Measurements from ENCODE around the gene PRR5L. TPM values are rescaled to one million over a fixed set of nuclear protein-coding genes. Genes with fewer than 3 reads are reported as not detected.

The PRR5L gene
- total and polyA plus RNA-seq, 9 donors = 5.9 to 56.3 (median 22.1) TPM

DNA sequence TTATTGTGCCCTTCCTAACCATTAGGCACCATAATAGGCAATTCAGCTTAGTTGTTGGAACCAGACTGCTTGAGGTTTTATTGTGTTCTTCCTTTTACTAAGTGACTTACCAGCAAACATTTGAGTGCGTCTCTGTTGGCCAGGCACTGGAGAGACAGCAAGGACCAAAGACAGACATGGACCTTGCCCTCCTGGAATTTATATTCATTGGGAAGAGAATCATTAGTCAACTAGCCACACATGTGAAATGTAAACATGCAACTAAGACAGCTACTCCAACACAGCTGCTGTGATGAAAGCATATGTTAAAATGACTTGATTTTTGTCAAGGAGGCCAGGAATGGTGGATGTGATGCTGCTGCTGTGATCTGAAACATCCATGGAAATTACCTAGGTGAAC lies 107.6 kb downstream of the PRR5L start:
- Histone ChIP-seq H3K4me1 (ENCODE audit: insufficient read depth) (no peaks in the 10 kb centered on the region), H3K9me3 (no peaks in the 10 kb centered on the region), H3K36me3 (no peaks in the 10 kb centered on the region), H3K27ac (no peak overlapping the region), H3K4me3 (no peak overlapping the region), H3K27me3 (no peaks in the 10 kb centered on the region)
- no peak for TF ChIP-seq EP300 (IDR thresholded peaks at IDR 0.05)
- no peak for TF ChIP-seq POLR2A (IDR thresholded peaks at IDR 0.05)
- TF ChIP-seq CTCF (IDR thresholded peaks at IDR 0.05) = no peak
- intact Hi-C loops (cut with DNase I) = no loop called here
- DNase-seq = no peak
- 96 to 100% (median 97%) methylated on average over 1 of the region's 1 CpG for WGBS, 3 donors

DNA sequence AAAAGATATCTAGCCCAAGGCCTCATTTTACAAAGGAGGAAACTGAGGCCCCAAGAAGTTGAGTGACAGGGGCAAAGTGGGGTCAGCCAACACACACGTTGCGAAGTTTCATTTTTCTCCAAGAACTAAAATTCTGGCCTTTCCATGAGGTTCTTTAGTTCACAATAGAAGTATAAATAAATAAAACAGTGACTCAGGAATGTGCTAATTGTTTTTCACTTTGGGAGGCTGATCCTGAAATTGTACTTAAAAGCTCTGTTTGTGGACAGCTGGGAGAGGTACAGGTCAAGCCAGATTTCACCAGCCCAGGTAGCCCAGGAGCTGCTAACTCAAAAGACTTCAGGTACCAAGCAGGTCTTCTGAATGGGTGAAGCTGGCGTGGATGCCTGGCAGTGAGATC lies 108.7 kb downstream of the PRR5L start:
- no peak overlapping the region for H3K27ac ChIP-seq
- intact Hi-C loops (cut with DNase I) = no loop called here
- H3K27me3 ChIP-seq = no peaks in the 10 kb centered on the region
- WGBS, 3 donors = 55 to 60% (median 59%) methylated on average over 3 of the region's 3 CpGs
- H3K9me3 ChIP-seq = no peaks in the 10 kb centered on the region
- H3K4me3 ChIP-seq = no peak overlapping the region
- TF ChIP-seq CTCF (IDR thresholded peaks at IDR 0.05) = no peak
- TF ChIP-seq EP300 (IDR thresholded peaks at IDR 0.05) = no peak
- TF ChIP-seq POLR2A (IDR thresholded peaks at IDR 0.05) = no peak
- no peak for DNase-seq
- H3K4me1 ChIP-seq (ENCODE audit: insufficient read depth) = no peaks in the 10 kb centered on the region
- no peaks in the 10 kb centered on the region for H3K36me3 ChIP-seq

- no peaks in the 10 kb centered on the region for H3K4me1 ChIP-seq (ENCODE audit: insufficient read depth)
- no peaks in the 10 kb centered on the region for H3K36me3 ChIP-seq
- H3K27me3 ChIP-seq = no peaks in the 10 kb centered on the region
- DNase-seq = no peak
- no peak overlapping the region for H3K27ac ChIP-seq
- intact Hi-C loops (cut with DNase I) = no loop called here
- WGBS, 3 donors = 56 to 65% (median 60%) methylated on average over 5 of the region's 5 CpGs
- no peak overlapping the region for H3K4me3 ChIP-seq
- no peaks in the 10 kb centered on the region for H3K9me3 ChIP-seq
- TF ChIP-seq POLR2A (IDR thresholded peaks at IDR 0.05) = no peak
- TF ChIP-seq CTCF (IDR thresholded peaks at IDR 0.05) = no peak
- no peak for TF ChIP-seq EP300 (IDR thresholded peaks at IDR 0.05)
These were observed 109.7 kb downstream of the PRR5L start for GRCh38 chr11:36405585-36406367.

DNA sequence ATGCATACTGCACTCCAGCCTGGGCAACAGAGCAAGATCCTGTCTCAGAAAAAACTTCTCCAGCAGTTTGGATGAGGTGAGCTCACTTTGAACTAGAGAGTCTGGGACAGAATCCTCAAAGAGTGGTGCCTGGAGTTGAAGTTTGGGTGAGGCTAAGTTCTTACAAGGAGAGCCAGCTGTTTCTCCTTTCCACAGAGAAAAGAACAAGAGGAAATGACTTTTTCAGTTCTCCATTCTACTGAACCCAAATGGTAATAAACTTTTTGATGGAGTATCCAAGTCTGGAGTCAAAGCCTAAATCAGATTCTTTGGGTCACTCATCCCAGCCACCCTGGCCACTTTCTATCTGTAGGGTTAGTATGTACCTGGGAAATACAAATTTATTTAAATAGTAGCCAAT lies 111.3 kb downstream of the PRR5L start:
- no peaks in the 10 kb centered on the region for H3K9me3 ChIP-seq
- H3K4me1 ChIP-seq (ENCODE audit: insufficient read depth) = no peaks in the 10 kb centered on the region
- H3K27me3 ChIP-seq = no peaks in the 10 kb centered on the region
- H3K36me3 ChIP-seq = no peaks in the 10 kb centered on the region
- DNase-seq = no peak
- no peak for TF ChIP-seq POLR2A (IDR thresholded peaks at IDR 0.05)
- TF ChIP-seq EP300 (IDR thresholded peaks at IDR 0.05) = no peak
- TF ChIP-seq CTCF (IDR thresholded peaks at IDR 0.05) = no peak
- intact Hi-C loops (cut with DNase I) = no loop called here
- H3K27ac ChIP-seq = no peak overlapping the region
- no peak overlapping the region for H3K4me3 ChIP-seq

Data from ovary (tissue), 9 donors.